Coronary artery (tissue), 2 donors: Measurements from ENCODE around the gene ITGAV.

Experiments used
- DNase-seq: peaks from one replicate; pipeline ENCODE4 v3.0.0-alpha.2; 2017; ENCODE audit warnings: low spot score
- H3K27ac ChIP-seq, 2 donors: fragments of 200-600 bp; sonication (generic); one replicate each; pipeline ENCODE4 v1.5.1; 2016 to 2019
- H3K4me3 ChIP-seq: fragments of 200-600 bp; sonication (generic); 2 replicates; pipeline ENCODE4 v1.5.1; 2016; ENCODE audit warnings: mild to moderate bottlenecking, moderate library complexity
- CTCF ChIP-seq: fragments of 200-600 bp; sonication (generic); IDR thresholded peaks from one replicate; pipeline ENCODE4 v1.5.1; 2019; ENCODE audit warnings: antibody characterized with exemption

Gene ITGAV

DNA sequence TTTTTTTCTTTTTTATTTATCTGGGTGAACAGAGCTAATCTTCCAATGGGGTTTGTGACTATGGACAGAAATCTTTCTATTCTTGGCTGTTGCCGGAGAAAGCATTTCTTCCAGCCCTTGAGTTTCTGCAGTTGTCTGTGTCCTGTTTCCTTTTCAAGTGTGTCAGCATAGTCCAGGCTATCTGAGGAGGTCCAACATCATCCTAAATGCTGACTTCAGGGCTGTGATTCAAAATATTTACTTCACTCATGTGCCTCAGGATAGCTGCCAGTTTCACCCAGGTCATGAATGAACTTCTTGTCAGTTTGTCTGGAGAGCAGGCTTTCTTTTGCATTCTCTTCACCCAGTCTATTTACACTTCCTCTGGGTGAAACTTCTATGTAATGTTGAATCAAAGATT, 27.9 kb downstream of the ITGAV start:
- DNase-seq = no peak
- Histone ChIP-seq H3K27ac (no peak overlapping the region), H3K4me3 (no peak overlapping the region)
- no peak for TF ChIP-seq CTCF

DNA sequence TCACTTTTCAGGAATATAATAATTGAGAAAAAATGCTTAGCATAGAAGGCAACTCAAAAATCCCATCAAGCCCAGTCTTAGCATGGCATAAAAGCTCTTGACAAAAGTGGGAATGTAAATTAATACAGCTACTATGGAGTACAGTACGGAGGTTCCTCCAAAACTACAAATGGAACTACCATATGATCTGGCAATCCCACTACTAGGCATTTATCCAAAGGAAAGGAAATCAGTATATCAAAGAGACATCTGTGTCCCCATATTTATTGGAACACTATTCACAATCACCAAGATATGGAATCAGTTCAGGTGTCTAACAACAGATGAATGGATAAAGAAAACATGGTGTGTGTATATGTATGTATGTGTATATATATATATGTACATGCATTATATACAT, 28.8 kb downstream of the ITGAV start:
- H3K27ac ChIP-seq = no peak overlapping the region
- no peak overlapping the region for H3K4me3 ChIP-seq
- DNase-seq = no peak
- no peak for TF ChIP-seq CTCF

- Histone ChIP-seq H3K4me3 (no peak overlapping the region), H3K27ac (no peak overlapping the region)
- no peak for DNase-seq
- no peak for TF ChIP-seq CTCF
Measured at GRCh38 chr2:186623084-186623483, 33.2 kb downstream of the ITGAV start.

DNA sequence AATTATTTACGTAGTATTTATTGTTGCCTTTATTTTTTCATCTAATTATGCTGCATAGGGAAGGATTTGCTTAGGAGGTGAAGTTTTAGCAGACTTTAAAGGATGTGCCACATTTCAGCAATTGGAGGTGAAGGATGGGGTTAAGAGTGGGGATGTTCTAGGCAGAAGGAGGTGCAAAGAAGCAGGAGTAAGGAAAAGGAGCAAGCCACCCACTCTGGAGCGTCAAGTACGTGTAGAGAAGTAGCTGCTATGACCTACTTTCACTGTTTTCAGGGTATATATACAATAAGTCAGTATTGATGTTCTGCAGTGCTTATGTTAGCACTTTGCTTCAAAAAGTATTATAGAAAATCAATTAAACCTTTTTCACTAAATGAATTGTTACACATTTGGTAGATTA, 34.4 kb downstream of the ITGAV start:
- no peak for TF ChIP-seq CTCF
- no peak overlapping the region for H3K27ac ChIP-seq
- no peak for DNase-seq
- H3K4me3 ChIP-seq = no peak overlapping the region

DNA sequence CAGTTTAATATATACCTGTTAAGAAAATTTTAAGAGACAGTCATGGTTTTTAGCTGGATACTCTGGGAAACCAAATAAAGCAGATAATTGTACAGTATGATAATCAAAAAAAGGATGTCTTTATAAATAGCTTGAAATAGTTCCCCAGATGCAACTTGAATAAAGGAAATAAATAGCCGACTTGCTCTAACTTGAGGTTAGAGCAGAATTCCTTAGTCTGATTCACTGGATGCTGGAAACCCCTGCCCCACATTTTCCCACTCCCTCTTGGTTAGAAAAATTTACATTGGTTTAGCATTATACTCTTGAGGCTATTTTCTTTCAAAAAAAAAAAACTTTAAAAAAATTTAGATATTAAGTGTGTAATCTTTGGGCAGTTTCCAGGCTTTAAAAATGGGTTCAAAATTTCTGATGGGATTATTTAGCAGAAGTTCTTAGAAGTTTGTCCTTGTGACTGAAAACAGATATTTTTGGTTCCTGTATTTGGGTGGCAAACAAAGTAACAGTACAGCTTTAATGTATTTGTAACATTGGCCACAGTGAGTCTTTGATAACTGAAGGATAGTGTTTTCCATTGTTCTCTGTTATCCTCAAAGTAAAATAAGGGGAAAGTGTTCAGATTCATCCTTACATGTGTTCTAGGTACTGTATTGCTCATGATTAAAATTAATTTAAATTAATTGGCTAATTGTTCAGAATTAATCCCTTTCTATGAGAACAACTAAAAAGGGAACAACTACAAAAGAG, 39.6 kb downstream of the ITGAV start:
- Histone ChIP-seq H3K27ac (no peak overlapping the region), H3K4me3 (no peak overlapping the region)
- no peak for TF ChIP-seq CTCF
- DNase-seq = no peak

- Histone ChIP-seq H3K4me3 (no peak overlapping the region), H3K27ac (no peak overlapping the region)
- no peak for DNase-seq
- TF ChIP-seq CTCF = no peak
Measured at GRCh38 chr2:186632417-186632816, 42.6 kb downstream of the ITGAV start.

DNA sequence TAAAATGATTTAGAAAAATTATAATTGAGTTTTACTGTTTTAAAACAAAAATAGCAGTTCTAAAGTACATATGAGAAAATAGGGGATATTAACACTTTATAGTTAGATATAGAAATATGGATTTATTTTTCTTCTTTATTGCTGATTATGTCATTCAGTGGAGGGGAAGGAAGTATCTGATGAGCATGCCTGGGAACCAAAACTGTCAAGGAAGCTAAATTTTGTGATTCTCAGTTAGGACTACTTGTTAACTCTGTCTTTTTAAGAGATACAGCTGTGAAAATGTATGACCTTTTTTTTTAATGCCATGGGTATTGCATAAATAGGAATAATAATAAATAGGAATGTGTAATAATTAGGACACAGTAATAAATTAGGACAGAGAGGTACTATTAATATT, 44.8 kb downstream of the ITGAV start:
- Histone ChIP-seq H3K27ac (no peak overlapping the region), H3K4me3 (no peak overlapping the region)
- no peak for DNase-seq
- no peak for TF ChIP-seq CTCF
